ENCODE measurements around the gene ATAD3B. TPM values are rescaled to one million over a fixed set of nuclear protein-coding genes. Genes with fewer than 3 reads are reported as not detected.
"Not testable (repeated sequence)": the region's sequence is repeated elsewhere in the genome, so short reads cannot be mapped to it uniquely, and the experiment has no call there.

Gene ATAD3B
- polyA plus RNA-seq, 1 donor from 2014 or later = 57.2 TPM

DNA sequence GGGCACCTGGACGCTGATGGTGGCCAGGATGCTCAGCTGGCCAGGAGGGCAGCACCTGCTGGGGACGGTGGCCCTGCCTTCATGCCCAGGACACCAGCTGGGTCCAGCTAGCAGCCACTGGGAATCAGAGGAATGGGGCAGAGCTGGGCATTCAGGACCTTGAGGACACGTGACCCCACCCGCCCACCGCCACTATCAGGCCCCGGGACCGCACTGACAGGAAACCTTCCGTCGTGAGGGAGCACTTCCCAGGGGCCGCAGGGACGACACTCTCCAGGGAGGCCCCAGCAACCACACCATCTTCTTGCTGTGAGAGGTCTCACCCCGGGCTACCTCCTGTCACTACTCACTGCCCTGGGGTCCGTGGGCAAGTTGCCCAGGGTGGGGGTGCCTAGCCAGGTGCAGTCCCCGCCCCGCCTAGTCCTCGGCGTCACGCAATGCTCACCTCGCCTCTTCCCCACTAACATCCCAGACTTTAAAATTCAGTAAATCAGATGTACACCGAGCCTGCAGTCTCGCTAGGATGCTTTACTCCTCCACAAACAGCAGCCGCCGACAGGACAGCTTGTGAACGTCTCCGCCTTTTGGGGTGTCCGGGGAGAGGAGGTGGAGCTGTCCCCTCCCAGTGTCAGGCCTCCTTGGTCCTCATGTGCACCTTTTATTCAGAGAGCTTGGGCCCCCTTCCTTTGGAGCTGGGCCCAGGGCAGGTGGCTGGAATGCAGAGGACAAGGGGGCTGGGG, 31.1 kb upstream of the ATAD3B start:
- Histone ChIP-seq H3K36me3 (ENCODE audit: insufficient read depth, low read length) (no peaks in the 10 kb centered on the region), H3K79me2 (replicated peaks; ENCODE audit: insufficient read depth, low read length) (no peaks in the 10 kb centered on the region), H2AFZ (ENCODE audit: low read depth, low read length) (no peak overlapping the region), H3K9me3 (ENCODE audit: low read length) (no peaks in the 10 kb centered on the region), H3K27me3 (ENCODE audit: insufficient read depth, low read depth, low read length) (peaks cover 8% of the 10 kb centered on the region), H3K4me2 (ENCODE audit: low read length) (no peak overlapping the region), H3K4me3 (ENCODE audit: low read length) (no peak overlapping the region), H3F3A (ENCODE audit: insufficient read depth, low read length, poor library complexity, severe bottlenecking) (no peaks in the 10 kb centered on the region), H3K9ac (ENCODE audit: low read length) (no peak overlapping the region), H4K20me1 (ENCODE audit: insufficient read depth) (no peaks in the 10 kb centered on the region), H3K9me2 (ENCODE audit: insufficient read depth, low read length) (no peaks in the 10 kb centered on the region), H3K27ac (ENCODE audit: low read length) (no peak overlapping the region)
- TF ChIP-seq TAF1 (IDR thresholded peaks at IDR 0.05; ENCODE audit: low read depth) = no peak

GRCh38 chr1:1441002-1441888, 30.3 kb upstream of the ATAD3B start:
- Histone ChIP-seq H3K36me3 (ENCODE audit: insufficient read depth, low read length) (no peaks in the 10 kb centered on the region), H3K79me2 (replicated peaks; ENCODE audit: insufficient read depth, low read length) (no peaks in the 10 kb centered on the region), H3F3A (ENCODE audit: insufficient read depth, low read length, poor library complexity, severe bottlenecking) (no peaks in the 10 kb centered on the region), H3K9me2 (ENCODE audit: insufficient read depth, low read length) (no peaks in the 10 kb centered on the region), H3K27ac (ENCODE audit: low read length) (no peak overlapping the region), H4K20me1 (ENCODE audit: insufficient read depth) (no peaks in the 10 kb centered on the region), H2AFZ (ENCODE audit: low read depth, low read length) (no peak overlapping the region), H3K9me3 (ENCODE audit: low read length) (no peaks in the 10 kb centered on the region), H3K9ac (ENCODE audit: low read length) (no peak overlapping the region), H3K4me2 (ENCODE audit: low read length) (no peak overlapping the region), H3K27me3 (ENCODE audit: insufficient read depth, low read depth, low read length) (peaks cover 4% of the 10 kb centered on the region), H3K4me3 (ENCODE audit: low read length) (no peak overlapping the region)
- no peak for TF ChIP-seq TAF1 (IDR thresholded peaks at IDR 0.05; ENCODE audit: low read depth)

- H3K36me3 ChIP-seq (ENCODE audit: insufficient read depth, low read length) = no peaks in the 10 kb centered on the region
- no peak overlapping the region for H3K27ac ChIP-seq (ENCODE audit: low read length)
- no peak overlapping the region for H3K4me3 ChIP-seq (ENCODE audit: low read length)
- H3K9me2 ChIP-seq (ENCODE audit: insufficient read depth, low read length) = no peaks in the 10 kb centered on the region
- H3K4me2 ChIP-seq (ENCODE audit: low read length) = no peak overlapping the region
- TF ChIP-seq MXI1 (conservative IDR thresholded peaks at IDR 0.05; ENCODE audit: poor library complexity, severe bottlenecking) = no peak
- TF ChIP-seq, protein P1, sequence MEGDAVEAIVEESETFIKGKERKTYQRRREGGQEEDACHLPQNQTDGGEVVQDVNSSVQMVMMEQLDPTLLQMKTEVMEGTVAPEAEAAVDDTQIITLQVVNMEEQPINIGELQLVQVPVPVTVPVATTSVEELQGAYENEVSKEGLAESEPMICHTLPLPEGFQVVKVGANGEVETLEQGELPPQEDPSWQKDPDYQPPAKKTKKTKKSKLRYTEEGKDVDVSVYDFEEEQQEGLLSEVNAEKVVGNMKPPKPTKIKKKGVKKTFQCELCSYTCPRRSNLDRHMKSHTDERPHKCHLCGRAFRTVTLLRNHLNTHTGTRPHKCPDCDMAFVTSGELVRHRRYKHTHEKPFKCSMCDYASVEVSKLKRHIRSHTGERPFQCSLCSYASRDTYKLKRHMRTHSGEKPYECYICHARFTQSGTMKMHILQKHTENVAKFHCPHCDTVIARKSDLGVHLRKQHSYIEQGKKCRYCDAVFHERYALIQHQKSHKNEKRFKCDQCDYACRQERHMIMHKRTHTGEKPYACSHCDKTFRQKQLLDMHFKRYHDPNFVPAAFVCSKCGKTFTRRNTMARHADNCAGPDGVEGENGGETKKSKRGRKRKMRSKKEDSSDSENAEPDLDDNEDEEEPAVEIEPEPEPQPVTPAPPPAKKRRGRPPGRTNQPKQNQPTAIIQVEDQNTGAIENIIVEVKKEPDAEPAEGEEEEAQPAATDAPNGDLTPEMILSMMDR (IDR thresholded peaks at IDR 0.05; ENCODE audit: poor library complexity, severe bottlenecking) = no peak
- no peak for TF ChIP-seq SMC3 (conservative IDR thresholded peaks at IDR 0.05; ENCODE audit: poor library complexity)
- no peak for TF ChIP-seq TAF1 (IDR thresholded peaks at IDR 0.05; ENCODE audit: low read depth)
- no peak for TF ChIP-seq RAD21 (conservative IDR thresholded peaks at IDR 0.05)
- TF ChIP-seq POLR2AphosphoS5 (IDR thresholded peaks at IDR 0.05) = no peak
- TF ChIP-seq REST (IDR thresholded peaks at IDR 0.05; ENCODE audit: borderline replicate concordance) = no peak
- no peak for TF ChIP-seq EZH2 (IDR thresholded peaks at IDR 0.05; ENCODE audit: borderline replicate concordance, insufficient read depth, low read length, poor library complexity, severe bottlenecking)
- TF ChIP-seq EP300 (conservative IDR thresholded peaks at IDR 0.05; ENCODE audit: poor library complexity, severe bottlenecking) = no peak
- H3K9ac ChIP-seq (ENCODE audit: low read length) = no peak overlapping the region
- H3K9me3 ChIP-seq (ENCODE audit: low read length) = no peaks in the 10 kb centered on the region
- H4K20me1 ChIP-seq (ENCODE audit: insufficient read depth) = no peaks in the 10 kb centered on the region
- H3F3A ChIP-seq (ENCODE audit: insufficient read depth, low read length, poor library complexity, severe bottlenecking) = no peaks in the 10 kb centered on the region
- no peaks in the 10 kb centered on the region for H3K79me2 ChIP-seq (replicated peaks; ENCODE audit: insufficient read depth, low read length)
- H2AFZ ChIP-seq (ENCODE audit: low read depth, low read length) = no peak overlapping the region
- H3K27me3 ChIP-seq (ENCODE audit: insufficient read depth, low read depth, low read length) = no peaks in the 10 kb centered on the region
These were observed 29.3 kb upstream of the ATAD3B start for GRCh38 chr1:1442069-1442770.

DNA sequence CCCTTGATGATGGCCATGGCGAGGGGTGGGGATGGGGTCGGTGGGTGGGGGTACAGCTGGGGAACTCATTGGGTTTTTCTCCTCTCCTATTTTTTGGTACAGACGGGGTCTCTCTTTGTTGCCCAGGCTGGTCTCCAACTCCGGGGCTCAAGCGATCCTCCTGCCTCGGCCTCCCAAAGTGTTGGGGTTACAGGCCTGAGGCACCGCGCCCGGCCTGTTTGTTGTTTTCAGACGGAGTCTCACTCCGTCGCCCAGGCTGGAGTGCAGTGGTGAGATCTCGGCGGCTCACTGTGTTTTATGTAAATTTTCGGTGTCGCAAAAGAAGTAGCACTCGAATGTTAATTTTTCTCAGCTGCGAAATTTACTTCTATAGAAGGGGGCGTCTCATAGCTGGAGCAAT, 24.9 kb upstream of the ATAD3B start:
- not testable (repeated sequence) for H3K9ac ChIP-seq (ENCODE audit: low read length); H3K27me3 ChIP-seq (ENCODE audit: insufficient read depth, low read depth, low read length); H2AFZ ChIP-seq (ENCODE audit: low read depth, low read length); H3K4me3 ChIP-seq (ENCODE audit: low read length); H3K9me2 ChIP-seq (ENCODE audit: insufficient read depth, low read length); H3K79me2 ChIP-seq (replicated peaks; ENCODE audit: insufficient read depth, low read length); H3K36me3 ChIP-seq (ENCODE audit: insufficient read depth, low read length); H3F3A ChIP-seq (ENCODE audit: insufficient read depth, low read length, poor library complexity, severe bottlenecking); H4K20me1 ChIP-seq (ENCODE audit: insufficient read depth); H3K4me2 ChIP-seq (ENCODE audit: low read length); H3K27ac ChIP-seq (ENCODE audit: low read length); H3K9me3 ChIP-seq (ENCODE audit: low read length)
